Measurements from ENCODE around the gene SLC29A2. TPM values are rescaled to one million over a fixed set of nuclear protein-coding genes. Genes with fewer than 3 reads are reported as not detected.

SLC29A2 gene
- 1.3 TPM for polyA plus RNA-seq (2013, experiment 1 of 2; ENCODE audit: insufficient read length)
- polyA plus RNA-seq (2013, experiment 2 of 2; ENCODE audit: insufficient read length): 1.4 TPM

- no peak for DNase-seq
Measured at GRCh38 chr11:66371627-66372415, at the start of gene SLC29A2. SLC29A2 (minus strand) TSS chr11:66371760; CDS start chr11:66371591, 169 bp downstream.

GRCh38 chr11:66420671-66421476 lies 49.3 kb upstream of the SLC29A2 start, which contains the start of gene NPAS4:
NPAS4 (plus strand) TSS chr11:66421035; CDS start chr11:66421180, 145 bp downstream.
- no peak for DNase-seq

- no peak for DNase-seq
Measured at GRCh38 chr11:66419825-66420224, 48.3 kb upstream of the SLC29A2 start.

GRCh38 chr11:66418986-66419308 lies 47.4 kb upstream of the SLC29A2 start:
- DNase-seq: no peak

- DNase-seq: peak; percentile 97
Measured at GRCh38 chr11:66418168-66418985, 46.8 kb upstream of the SLC29A2 start.

- DNase-seq: no peak
Measured at GRCh38 chr11:66417000-66417399, 45.4 kb upstream of the SLC29A2 start.

GRCh38 chr11:66415423-66415822 lies 43.9 kb upstream of the SLC29A2 start:
- DNase-seq: no peak

GRCh38 chr11:66414120-66414934 lies 42.8 kb upstream of the SLC29A2 start:
- DNase-seq: no peak

- no peak for DNase-seq
Measured at GRCh38 chr11:66413167-66413566, 41.6 kb upstream of the SLC29A2 start.

- no peak for DNase-seq
Measured at GRCh38 chr11:66412110-66412509, 40.5 kb upstream of the SLC29A2 start.

GRCh38 chr11:66411323-66411722 lies 39.8 kb upstream of the SLC29A2 start:
- DNase-seq: no peak

GRCh38 chr11:66410191-66410590 lies 38.6 kb upstream of the SLC29A2 start:
- no peak for DNase-seq

- DNase-seq: no peak
Measured at GRCh38 chr11:66409226-66409625, 37.7 kb upstream of the SLC29A2 start.

- DNase-seq: peak; percentile 97
Measured at GRCh38 chr11:66408488-66409214, 37.1 kb upstream of the SLC29A2 start.

GRCh38 chr11:66407651-66408050 lies 36.1 kb upstream of the SLC29A2 start:
- no peak for DNase-seq

- DNase-seq: no peak
Measured at GRCh38 chr11:66393954-66394353, 22.4 kb upstream of the SLC29A2 start.

- no peak for DNase-seq
Measured at GRCh38 chr11:66391322-66391721, 19.8 kb upstream of the SLC29A2 start.

- peak; percentile 66 for DNase-seq
Measured at GRCh38 chr11:66388780-66389386, 17.3 kb upstream of the SLC29A2 start.

GRCh38 chr11:66386171-66387069 lies 14.9 kb upstream of the SLC29A2 start:
- DNase-seq: peak; percentile 76
